NCI-H2107 treated with DMSO at 0.1 percent for 48 hours (cell line): ENCODE data around the gene FYCO1.

Experiments
- DNase-seq: peaks from one replicate; lab custom pipeline; 2025; ENCODE audit not compliant: unreplicated experiment; lab: John Stamatoyannopoulos, UW

FYCO1 gene

DNA sequence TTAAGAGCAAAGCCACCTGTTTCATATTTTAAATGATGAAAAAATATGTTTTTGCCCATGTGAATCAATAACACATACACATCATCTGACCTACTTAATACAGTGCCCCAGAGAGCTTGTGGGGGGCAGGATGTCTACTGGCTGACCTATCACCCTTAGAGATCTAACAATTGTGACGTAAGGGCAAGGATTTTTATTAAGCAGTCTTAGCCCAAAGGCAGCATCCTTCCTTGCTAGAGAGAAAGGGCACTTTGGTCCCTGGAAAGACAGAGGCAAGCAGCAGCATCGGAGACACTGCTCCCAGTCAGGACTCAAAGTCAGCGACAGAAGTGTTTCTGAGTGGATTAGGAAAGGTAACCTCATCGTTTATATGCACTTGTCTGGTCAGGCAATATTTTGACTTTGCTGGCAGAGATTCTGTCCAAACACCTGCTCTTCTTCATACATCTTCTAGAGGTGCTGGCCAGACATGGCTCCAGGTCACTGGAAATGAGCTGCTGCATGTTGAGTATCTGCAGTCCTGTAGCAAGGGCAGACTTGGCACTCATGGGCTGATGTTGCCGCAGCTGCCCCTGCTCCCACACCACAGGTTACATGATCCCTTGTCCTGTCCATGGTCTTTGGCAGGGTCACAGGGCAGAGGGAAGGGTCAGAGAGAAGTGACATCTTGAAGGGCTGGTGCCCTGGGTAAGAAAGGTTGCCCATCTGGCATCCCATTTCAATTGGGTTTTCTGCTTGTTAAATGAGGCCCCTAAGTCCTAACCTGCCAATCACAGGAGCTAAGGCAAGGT is 50.6 kb downstream of the FYCO1 start:
- DNase-seq: no peak

DNA sequence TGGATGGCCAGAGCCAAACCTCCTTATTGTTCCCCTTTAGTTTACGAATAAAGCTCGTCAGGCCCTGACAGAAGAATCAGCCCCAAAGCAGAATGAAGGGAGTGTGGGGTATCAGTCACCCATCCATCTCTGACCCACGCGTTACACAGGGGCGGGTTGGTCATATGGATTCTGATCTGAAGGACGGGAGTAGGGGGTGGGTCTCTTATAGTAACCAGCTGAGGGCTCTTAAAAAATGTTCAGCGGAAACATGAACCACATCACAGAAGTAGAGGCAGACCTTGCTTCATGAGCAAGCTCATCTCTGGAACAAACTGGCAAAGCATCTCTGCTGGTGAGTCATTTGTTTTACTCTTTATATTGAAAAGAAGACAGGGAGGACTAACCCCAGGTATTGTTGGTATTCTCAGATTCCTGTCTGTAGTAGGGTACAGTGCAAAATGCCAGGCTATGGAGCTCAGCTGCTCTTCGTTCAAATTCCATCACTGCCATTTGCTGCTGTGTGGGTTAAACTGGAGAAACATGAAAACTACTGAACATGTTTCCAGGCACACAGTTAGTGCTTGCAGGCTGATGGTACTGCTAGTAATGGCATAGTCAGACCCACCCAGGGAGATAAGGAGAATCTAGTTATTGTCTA is 52.3 kb downstream of the FYCO1 start, which contains the start of gene CXCR6:
TSS of gene CXCR6 (plus strand) at position 258 of the 640 bp plus-strand sequence. CDS start 3,018 bp downstream, outside the sequence.
- DNase-seq: no peak

DNA sequence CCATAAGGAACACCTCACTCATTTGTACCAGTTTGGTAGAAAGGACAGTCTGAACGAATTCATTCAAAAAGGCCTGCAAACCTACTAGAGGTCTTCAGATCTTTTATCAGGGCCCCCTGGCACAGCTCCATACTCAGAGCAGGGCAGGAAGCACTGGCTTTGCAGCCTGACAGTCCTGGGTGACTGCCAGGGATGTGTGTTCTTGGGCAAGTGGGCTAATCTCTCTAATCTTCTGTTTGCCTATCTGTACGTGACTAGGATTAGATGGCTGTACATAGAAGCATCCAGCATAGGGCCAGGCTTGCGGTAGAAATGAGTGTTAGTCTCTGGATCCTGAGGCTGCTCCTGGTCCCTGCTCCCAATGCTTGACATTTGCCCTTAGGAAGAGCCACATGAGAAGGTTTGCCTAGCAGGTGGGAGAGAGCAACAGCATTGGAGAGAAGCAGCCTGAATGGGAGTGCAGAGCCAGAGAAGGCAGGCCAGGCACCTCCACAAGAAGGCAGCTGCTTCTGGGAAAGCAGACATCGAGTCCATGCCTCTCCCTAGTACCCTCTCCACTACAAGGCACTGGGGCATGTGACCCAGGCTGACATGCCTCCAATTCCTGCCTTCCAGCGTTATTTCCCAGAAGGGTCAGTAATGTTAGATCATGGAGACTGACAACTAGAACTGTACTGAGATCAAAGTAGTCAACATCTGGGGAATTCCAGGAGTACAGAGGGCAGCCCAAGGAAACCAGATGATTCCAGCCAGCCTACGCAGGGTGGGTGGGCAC is 53.4 kb downstream of the FYCO1 start:
- DNase-seq: no peak

DNA sequence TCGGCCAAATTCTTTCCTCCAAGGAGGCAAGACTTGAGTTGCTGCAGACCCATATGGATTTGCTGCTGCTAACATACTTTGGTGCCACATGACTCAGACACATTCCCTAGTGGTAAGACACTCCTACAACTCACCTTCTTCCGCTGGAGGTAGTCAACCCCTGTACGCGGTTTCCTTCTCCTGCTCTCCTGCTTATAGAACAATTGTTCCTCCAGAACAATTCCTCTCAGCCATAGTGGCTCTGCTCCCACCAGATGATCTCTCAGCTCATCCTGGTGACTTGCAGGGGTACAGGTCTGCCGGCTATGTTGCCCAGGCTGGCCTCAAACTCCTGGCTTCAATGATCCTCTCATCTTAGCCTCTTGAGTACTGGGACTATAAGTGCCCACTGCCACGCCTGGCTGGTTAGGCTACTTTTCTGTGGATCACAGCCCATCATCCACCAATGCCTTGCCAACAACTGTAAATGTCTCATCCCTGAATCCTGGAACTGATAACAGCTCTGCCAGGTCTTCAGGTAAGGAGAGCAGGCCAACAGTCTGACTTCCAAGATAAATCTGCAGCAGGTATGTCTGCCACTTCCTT is 54.8 kb downstream of the FYCO1 start:
- no peak for DNase-seq

DNA sequence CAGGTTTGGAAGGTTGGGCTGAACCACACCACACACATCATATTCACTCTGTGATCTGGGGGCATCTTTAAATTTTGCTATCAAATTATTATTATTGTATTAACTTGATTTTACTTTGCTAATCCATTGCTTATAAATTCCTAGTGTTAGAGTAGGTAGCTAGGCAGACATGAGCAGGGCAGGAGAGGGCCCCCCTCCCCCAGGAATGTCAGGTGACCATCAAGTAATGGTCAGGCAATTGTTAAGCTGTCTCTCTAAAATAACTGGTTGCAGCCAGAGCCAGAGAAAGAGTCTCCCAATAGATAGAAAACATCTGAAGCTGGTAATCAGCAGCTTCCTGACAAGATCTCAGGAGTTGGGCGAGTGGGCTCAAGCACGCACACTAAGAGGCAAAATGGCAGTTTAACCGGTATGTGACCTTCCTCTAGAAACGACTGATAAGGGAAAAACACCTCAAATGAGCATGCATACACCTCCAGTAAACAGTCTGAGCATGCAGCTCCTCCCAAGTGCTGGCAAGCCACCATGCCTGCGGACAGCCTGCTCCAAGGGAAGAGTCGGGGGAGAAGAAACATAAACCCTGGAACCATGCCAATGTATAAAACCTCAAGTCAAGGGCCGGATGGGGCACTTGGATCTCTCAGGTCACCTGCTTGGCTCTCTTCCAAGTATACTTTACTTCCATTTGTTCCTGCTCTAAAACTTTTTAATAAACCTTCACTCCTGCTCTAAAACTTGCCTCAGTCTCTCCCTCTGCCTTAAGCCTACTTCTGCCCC is 55.4 kb downstream of the FYCO1 start:
- no peak for DNase-seq

DNA sequence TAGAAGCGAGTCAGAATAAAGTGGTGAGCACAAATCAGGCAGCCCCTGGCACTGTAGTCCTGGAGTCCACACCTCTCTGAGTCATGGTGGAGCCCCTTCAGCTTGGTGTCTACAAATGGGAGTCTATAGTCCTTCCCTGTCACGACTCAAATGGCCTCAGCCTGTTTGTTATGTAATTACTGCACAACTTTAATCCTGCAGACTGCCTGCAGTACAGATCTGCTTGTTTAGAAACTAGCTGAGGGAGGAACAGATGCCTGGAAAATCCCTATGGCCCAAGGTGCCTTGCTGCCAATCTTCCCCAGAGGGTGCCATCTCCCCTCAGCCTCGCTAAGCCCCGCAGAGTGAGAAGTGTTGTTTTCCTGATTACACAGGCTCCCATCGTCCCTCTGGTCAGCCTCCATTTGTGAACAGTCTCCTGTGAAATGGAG is 56.3 kb downstream of the FYCO1 start:
- no peak for DNase-seq

DNA sequence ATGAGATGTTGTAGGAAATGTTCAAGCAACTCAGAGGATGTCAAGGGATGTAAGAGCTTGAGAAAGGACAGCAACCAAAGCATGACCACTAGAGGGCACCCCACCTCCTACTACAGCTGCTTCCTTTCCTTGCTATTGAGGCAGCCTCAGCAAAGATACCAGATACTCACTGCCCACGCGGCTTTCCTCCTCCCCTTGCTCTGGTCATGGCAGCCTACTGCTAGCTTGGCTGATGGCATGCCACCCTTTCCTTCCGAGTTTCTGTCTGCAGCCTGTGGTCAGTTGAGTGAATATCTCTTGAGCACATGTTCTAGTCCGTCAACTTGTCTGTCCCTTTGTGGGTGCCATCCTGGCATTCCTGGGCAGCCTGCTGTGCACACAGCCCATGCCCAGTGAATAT is 56.8 kb downstream of the FYCO1 start:
- peak; percentile 80 for DNase-seq

DNA sequence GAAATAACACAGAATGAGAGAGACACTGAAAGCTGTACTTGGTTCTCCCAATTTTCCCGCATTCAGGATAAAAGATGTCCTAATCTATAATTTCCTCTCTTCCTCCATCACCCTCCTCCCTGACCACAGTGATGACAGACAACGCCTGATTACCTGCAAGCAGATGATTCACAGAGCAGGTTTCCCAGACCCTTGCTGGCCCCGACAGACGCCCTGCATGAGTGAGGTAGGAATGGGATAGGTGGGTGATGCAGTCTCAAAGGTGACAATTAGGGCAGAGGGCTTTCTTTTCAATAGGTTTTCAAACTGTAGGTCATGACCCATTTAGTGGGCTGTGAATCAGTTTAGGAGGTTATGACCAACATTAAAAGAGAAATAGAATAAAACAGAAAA is 57.6 kb downstream of the FYCO1 start:
- no peak for DNase-seq

DNA sequence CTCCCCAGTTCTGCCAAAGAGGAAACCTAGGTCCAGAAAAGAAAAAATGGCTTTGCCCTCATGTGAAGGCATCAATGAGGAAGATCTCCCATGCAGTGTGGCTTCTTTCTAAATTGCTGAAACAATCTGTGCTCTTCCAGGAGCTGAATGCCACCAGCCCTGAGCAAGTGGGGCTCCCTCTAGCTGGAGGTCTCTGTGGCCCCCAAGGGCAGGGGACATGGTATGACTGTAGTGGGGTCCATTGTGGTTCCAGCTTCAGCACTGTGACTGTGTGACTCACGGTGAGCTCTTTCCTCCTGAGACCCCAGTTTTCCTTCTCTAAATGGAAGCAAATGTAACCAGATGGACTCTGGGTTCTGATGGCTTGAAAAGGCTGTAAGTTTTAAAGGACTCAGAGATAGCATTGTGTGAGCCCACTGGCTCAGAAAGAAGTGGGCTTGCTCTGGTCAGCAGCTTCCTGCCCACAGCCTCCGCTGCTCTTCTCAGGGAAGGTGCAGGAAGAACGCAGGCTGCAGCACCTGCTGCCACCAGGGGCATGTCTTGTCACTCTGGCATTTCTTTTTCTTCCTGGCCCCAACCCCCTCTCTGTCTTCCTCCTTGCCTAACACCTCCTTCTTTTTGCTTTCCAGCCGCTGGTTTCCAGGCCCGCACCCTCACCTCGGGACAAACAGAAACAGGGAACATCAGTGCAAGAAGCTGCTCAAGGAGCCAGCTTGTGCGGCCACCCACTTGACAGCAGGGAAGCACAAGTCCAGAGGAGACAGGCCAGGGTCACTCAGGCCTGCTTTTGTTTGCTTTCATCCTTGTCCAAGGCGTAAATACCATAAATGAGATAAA is 58.2 kb downstream of the FYCO1 start:
- DNase-seq: no peak

DNA sequence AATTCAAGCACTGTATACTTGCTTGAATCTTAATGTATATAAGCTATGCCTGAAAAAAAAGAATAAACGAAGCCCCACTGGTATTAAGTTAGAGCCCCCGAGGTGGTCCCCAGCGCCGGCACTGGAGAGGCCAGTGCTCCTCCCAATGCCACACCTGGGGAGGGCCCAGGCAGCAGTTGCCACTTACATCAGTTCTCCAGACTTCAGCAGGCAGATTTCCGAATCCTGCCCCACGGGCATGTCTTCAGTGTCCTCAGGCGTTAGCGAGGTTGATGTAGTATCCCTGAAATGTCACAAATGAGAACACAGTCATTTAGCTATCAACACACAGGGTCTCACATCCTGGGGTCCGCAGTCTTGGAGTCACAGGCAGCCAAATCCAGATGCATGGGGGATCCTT is 59.4 kb downstream of the FYCO1 start:
- no peak for DNase-seq

DNA sequence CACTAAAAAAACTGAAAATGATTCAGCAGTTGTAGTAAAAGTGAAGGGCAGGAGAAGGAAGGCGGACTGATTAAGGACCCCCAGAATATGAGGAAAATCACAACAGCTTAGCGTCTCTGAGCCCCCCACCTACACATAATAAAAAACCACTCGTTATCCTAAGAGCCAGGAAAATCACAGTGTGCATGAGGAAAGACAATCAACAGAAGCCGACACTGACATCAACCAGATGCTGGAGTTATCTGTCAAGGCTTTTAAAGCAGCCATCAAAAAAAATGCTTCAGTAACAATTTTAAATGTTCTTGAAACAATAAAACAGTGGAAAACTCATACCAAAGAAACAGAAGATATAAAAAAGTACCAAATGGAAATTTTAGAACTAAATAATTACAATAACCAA is 62.0 kb downstream of the FYCO1 start:
- no peak for DNase-seq

DNA sequence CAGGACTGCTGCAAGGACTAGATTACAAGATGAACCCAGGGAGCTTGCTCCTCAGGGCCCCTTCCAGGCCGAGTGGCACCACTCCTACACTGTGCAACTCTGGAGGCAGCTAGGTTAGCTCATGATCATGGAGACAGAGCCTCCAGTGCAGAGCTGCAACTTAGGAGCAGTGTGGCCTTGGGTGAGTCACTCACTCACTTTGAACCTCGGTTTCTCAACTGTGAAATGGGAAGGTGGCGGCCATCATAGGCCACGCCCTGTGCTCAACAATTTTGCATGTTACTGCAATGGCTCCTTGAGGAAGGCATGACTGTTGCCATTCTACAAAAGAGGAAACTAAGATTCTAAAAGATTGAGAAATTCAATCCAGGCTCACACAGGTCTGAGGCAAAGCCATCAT is 63.5 kb downstream of the FYCO1 start:
- no peak for DNase-seq

DNA sequence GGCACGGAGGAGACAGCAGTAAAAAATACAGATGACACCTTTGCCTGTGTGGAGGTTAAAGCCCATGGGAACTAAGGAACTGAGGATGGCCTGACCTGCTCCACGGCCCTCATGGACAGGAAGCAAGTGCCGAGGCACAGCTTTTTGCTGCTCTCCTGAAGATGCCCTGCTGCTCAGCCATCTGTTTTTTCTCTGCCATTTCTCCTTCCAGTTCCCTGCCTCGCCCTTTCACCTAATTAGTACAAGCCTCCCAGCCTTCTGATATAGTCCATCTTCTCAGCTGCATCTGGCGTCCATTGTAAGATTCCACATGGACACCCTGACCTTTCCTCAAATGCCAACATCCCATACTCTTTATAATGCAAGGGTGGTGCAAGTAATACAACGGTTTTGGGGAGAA is 64.1 kb downstream of the FYCO1 start:
- no peak for DNase-seq

DNA sequence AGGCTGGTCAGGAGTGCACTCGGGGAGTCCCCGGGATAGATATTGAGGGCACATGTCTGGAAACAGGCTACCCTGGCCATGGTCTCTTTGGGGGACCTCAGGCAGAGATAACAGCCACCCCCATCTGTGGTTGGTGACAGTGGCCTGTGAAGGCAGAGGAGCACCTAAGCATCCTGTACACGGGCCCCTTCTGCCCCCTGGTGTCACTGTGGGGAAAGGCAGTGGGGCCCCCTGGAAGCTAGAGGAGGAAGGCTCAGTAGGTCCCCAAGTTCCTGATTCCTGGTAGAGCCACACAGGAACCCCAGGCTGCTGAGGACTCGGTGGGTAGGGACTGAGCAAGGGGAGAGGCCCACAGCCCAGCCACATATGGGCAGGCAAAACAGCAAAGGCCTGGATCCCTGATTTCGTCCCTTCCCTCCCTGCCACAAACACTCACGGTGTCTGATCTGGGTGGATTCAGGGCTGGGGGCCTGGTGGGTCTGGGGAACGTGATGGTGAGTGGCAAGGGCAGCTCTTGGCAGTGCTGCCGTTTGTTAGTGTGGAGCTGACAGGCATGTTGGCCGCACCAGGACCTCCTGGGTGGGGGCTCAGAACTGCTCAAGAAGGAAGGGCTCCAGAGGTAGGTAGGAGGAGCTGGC is 66.5 kb downstream of the FYCO1 start:
- no peak for DNase-seq

DNA sequence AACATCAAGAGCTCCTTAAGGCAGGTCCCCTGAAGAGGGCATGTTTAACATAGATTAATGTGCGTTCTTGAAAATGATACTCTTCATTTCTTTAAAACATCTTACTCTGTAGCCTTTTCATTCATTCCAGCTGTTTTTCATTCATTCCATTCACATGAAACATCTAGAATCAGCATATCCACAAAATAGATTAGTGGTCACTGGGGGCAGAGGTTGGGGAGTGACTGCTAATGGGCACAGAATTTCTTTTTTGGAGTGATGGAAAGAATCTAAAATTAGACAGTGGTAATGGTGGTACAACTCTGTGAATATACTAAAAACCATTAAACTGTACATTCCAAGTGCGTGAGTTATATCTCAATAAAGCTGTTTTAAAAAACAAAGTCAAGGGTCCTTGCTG is 67.7 kb downstream of the FYCO1 start:
- no peak for DNase-seq

DNA sequence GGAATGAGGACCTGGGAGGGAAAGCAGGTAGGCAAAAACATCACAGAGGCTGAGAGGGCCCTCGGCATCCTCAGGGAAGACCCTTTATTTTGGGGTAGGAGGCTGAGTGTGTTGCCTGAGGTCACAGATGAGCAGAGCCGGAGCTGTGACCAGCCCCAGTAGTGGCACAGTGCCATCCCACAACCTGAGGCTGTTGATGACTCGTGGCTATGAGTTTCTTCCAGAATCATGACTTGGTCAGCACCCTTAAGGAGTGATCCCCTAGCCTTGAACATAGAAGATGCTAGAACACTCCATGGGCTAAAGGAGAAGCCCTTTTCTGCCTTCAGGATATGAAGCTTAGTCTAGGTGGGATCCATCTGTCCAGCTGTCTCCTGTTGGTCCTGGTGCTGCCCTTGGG is 71.9 kb downstream of the FYCO1 start:
- no peak for DNase-seq

DNA sequence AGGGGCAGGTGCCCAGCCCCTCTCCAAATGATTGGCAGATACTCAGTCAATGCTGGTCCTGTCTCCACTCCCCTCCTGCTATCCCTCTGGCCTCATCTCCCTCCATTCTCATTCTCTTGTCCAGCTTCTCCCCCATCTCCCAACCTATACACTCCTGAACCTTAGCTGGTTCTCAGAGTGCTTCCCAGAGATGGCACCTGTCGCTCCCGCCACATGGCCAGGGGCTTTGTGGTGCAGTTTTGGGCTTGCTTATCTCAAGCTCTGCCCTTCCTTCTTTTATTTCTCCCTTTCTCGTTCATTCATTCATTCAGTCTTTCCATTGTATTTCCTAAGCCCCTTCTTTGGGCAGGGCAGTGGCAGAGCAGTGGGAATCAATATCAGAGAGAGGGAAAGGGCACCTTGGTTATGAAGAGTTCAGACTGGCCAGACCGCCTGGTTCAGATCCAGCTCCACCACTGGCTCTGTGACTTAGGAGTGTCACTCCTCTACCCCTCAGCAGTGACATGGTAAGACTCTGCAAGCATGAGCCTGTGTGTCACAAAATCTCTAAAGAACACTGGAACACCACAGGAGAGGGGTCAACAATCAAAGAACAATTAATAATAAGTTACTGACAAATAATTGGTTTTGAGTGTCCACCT is 72.6 kb downstream of the FYCO1 start:
- no peak for DNase-seq

DNA sequence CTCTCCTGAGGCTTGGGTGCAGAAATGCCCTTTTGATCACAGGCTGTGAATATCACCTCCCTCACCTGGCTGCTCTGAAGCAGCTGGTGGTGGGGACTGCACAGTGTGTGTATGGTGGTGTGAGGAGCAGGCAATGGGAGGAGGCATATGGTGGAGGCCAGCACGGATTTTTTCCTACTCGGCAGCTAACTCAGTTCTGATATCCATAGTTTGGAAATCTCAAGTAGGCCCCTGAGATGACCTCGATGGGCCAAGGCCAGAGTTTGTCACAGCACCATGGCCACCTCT is 73.6 kb downstream of the FYCO1 start:
- no peak for DNase-seq
